SK-N-SH treated with all-trans-retinoic acid at 6 μM for 48 hours (cell line): ENCODE measurements around the gene SLC4A3.

Experiments used
- ATAC-seq: fragments of 200-7000 bp; cut with Tn5 transposase; 3 replicates; pipeline ENCODE4 v1.9.1; 2020; ENCODE audit warnings: mild to moderate bottlenecking, moderate library complexity
- ARNTL ChIP-seq: fragments of 450-650 bp; formaldehyde crosslinking; IDR thresholded peaks from 2 replicates; pipeline ENCODE4 v1.5.0; 2020; ENCODE audit warnings: low read depth, mild to moderate bottlenecking, moderate library complexity, borderline replicate concordance
- CSDC2 ChIP-seq: fragments of 250-450 bp; sonication (Bioruptor Pico); IDR thresholded peaks from 2 replicates; pipeline ENCODE4 v1.5.0; 2020; ENCODE audit warnings: mild to moderate bottlenecking, moderate library complexity
- ESRRG ChIP-seq: fragments of 250-450 bp; sonication (Bioruptor Pico); IDR thresholded peaks from 2 replicates; pipeline ENCODE4 v1.6.1; 2021; ENCODE audit warnings: mild to moderate bottlenecking
- GLIS3 ChIP-seq: fragments of 250-450 bp; sonication (Bioruptor Pico); IDR thresholded peaks from 2 replicates; pipeline ENCODE4 v1.5.0; 2020; ENCODE audit warnings: mild to moderate bottlenecking, moderate library complexity
- ISL1 ChIP-seq: fragments of 250-450 bp; sonication (Bioruptor Pico); IDR thresholded peaks from 2 replicates; pipeline ENCODE4 v2.1.2; 2022; ENCODE audit warnings: mild to moderate bottlenecking, moderate library complexity
- OSR1 ChIP-seq: fragments of 250-450 bp; sonication (Bioruptor Pico); IDR thresholded peaks from 2 replicates; pipeline ENCODE4 v1.8.0; 2022; ENCODE audit warnings: moderate library complexity, mild to moderate bottlenecking, inconsistent platforms
- RARB ChIP-seq: fragments of 250-450 bp; sonication (Bioruptor Pico); IDR thresholded peaks from 2 replicates; pipeline ENCODE4 v1.8.0; 2021; ENCODE audit warnings: mild to moderate bottlenecking, moderate library complexity
- SNAI2 ChIP-seq: fragments of 250-450 bp; sonication (Bioruptor Pico); IDR thresholded peaks from 2 replicates; pipeline ENCODE4 v1.5.0; 2020; ENCODE audit warnings: mild to moderate bottlenecking, moderate library complexity
- TCF4 ChIP-seq: fragments of 250-450 bp; sonication (Bioruptor Pico); IDR thresholded peaks from 2 replicates; pipeline ENCODE4 v1.8.0; 2021; ENCODE audit warnings: mild to moderate bottlenecking, moderate library complexity, borderline replicate concordance
- TOX ChIP-seq: fragments of 250-450 bp; sonication (Bioruptor Pico); IDR thresholded peaks from 2 replicates; pipeline ENCODE4 v1.8.0; 2021; ENCODE audit warnings: mild to moderate bottlenecking, moderate library complexity, borderline replicate concordance
- ZFP3 ChIP-seq: fragments of 250-450 bp; sonication (Bioruptor Pico); IDR thresholded peaks from 2 replicates; pipeline ENCODE4 v1.5.0; 2020; ENCODE audit warnings: mild to moderate bottlenecking, moderate library complexity
- ZNF565 ChIP-seq: fragments of 450-650 bp; formaldehyde crosslinking; conservative IDR thresholded peaks from 2 replicates; pipeline ENCODE4 v1.5.0; 2020; ENCODE audit warnings: low read depth, mild to moderate bottlenecking, moderate library complexity
- ZNF70 ChIP-seq: fragments of 450-650 bp; formaldehyde crosslinking; IDR thresholded peaks from 2 replicates; pipeline ENCODE4 v1.5.0; 2020; ENCODE audit warnings: mild to moderate bottlenecking, moderate library complexity
- TF ChIP-seq, protein P1 (sequence below): fragments of 250-450 bp; sonication (Bioruptor Pico); IDR thresholded peaks from 2 replicates; pipeline ENCODE4 v1.5.1; 2020; ENCODE audit warnings: low read depth, mild to moderate bottlenecking, moderate library complexity
- TF ChIP-seq, protein P2 (sequence below): fragments of 250-450 bp; sonication (Bioruptor Pico); IDR thresholded peaks from 2 replicates; pipeline ENCODE4 v1.5.1; 2021; ENCODE audit warnings: mild to moderate bottlenecking, moderate library complexity
- TF ChIP-seq, protein P3 (sequence below): fragments of 250-450 bp; sonication (Bioruptor Pico); IDR thresholded peaks from 2 replicates; pipeline ENCODE4 v1.8.0; 2020; ENCODE audit warnings: mild to moderate bottlenecking, moderate library complexity, borderline replicate concordance
- TF ChIP-seq, protein P4 (sequence below): fragments of 250-450 bp; sonication (Bioruptor Pico); IDR thresholded peaks from 2 replicates; pipeline ENCODE4 v1.5.0; 2020; ENCODE audit warnings: mild to moderate bottlenecking, moderate library complexity
- TF ChIP-seq, protein P5 (sequence below): fragments of 250-450 bp; sonication (Bioruptor Pico); IDR thresholded peaks from 2 replicates; pipeline ENCODE4 v1.8.0; 2021; ENCODE audit warnings: low read depth, mild to moderate bottlenecking, moderate library complexity, borderline replicate concordance

SLC4A3 gene

DNA sequence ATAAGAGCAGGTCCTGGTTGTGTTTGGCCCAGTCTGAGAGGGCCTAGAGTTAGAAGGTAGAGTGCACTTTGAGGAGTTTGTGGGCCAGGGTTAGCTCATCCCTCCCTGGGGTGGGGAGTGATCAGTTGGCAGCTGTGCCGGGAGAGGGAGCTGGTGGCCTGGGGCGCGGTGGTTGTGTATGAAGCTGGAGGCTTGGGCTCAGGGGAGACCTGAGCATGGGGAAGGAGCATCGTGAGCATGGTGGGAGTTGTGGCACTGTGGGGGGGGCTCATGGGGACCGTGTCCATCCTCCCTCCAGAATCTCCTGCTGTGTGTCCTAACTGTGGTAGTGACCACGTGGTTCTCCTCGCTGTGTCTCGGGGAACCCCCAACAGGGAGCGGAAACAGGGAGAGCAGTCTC lies 16.1 kb upstream of the SLC4A3 start:
- ATAC-seq: no peak
- TF ChIP-seq, protein P1, sequence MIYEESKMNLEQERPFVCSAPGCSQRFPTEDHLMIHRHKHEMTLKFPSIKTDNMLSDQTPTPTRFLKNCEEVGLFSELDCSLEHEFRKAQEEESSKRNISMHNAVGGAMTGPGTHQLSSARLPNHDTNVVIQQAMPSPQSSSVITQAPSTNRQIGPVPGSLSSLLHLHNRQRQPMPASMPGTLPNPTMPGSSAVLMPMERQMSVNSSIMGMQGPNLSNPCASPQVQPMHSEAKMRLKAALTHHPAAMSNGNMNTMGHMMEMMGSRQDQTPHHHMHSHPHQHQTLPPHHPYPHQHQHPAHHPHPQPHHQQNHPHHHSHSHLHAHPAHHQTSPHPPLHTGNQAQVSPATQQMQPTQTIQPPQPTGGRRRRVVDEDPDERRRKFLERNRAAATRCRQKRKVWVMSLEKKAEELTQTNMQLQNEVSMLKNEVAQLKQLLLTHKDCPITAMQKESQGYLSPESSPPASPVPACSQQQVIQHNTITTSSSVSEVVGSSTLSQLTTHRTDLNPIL (CRISPR knock-in tag): no peak
- TF ChIP-seq TCF4: no peak
- no peak for TF ChIP-seq ESRRG (CRISPR knock-in tag)
- TF ChIP-seq, protein P2, sequence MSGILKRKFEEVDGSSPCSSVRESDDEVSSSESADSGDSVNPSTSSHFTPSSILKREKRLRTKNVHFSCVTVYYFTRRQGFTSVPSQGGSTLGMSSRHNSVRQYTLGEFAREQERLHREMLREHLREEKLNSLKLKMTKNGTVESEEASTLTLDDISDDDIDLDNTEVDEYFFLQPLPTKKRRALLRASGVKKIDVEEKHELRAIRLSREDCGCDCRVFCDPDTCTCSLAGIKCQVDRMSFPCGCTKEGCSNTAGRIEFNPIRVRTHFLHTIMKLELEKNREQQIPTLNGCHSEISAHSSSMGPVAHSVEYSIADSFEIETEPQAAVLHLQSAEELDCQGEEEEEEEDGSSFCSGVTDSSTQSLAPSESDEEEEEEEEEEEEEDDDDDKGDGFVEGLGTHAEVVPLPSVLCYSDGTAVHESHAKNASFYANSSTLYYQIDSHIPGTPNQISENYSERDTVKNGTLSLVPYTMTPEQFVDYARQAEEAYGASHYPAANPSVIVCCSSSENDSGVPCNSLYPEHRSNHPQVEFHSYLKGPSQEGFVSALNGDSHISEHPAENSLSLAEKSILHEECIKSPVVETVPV (CRISPR knock-in tag): no peak
- no peak for TF ChIP-seq ZNF70
- TF ChIP-seq, protein P3, sequence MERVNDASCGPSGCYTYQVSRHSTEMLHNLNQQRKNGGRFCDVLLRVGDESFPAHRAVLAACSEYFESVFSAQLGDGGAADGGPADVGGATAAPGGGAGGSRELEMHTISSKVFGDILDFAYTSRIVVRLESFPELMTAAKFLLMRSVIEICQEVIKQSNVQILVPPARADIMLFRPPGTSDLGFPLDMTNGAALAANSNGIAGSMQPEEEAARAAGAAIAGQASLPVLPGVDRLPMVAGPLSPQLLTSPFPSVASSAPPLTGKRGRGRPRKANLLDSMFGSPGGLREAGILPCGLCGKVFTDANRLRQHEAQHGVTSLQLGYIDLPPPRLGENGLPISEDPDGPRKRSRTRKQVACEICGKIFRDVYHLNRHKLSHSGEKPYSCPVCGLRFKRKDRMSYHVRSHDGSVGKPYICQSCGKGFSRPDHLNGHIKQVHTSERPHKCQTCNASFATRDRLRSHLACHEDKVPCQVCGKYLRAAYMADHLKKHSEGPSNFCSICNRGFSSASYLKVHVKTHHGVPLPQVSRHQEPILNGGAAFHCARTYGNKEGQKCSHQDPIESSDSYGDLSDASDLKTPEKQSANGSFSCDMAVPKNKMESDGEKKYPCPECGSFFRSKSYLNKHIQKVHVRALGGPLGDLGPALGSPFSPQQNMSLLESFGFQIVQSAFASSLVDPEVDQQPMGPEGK (CRISPR knock-in tag): no peak
- TF ChIP-seq ISL1 (CRISPR knock-in tag): no peak
- TF ChIP-seq SNAI2: no peak
- no peak for TF ChIP-seq OSR1 (CRISPR knock-in tag)
- TF ChIP-seq ZFP3 (CRISPR knock-in tag): no peak
- no peak for TF ChIP-seq CSDC2
- TF ChIP-seq, protein P4, sequence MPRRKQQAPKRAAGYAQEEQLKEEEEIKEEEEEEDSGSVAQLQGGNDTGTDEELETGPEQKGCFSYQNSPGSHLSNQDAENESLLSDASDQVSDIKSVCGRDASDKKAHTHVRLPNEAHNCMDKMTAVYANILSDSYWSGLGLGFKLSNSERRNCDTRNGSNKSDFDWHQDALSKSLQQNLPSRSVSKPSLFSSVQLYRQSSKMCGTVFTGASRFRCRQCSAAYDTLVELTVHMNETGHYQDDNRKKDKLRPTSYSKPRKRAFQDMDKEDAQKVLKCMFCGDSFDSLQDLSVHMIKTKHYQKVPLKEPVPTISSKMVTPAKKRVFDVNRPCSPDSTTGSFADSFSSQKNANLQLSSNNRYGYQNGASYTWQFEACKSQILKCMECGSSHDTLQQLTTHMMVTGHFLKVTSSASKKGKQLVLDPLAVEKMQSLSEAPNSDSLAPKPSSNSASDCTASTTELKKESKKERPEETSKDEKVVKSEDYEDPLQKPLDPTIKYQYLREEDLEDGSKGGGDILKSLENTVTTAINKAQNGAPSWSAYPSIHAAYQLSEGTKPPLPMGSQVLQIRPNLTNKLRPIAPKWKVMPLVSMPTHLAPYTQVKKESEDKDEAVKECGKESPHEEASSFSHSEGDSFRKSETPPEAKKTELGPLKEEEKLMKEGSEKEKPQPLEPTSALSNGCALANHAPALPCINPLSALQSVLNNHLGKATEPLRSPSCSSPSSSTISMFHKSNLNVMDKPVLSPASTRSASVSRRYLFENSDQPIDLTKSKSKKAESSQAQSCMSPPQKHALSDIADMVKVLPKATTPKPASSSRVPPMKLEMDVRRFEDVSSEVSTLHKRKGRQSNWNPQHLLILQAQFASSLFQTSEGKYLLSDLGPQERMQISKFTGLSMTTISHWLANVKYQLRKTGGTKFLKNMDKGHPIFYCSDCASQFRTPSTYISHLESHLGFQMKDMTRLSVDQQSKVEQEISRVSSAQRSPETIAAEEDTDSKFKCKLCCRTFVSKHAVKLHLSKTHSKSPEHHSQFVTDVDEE (CRISPR knock-in tag): no peak
- TF ChIP-seq, protein P5, sequence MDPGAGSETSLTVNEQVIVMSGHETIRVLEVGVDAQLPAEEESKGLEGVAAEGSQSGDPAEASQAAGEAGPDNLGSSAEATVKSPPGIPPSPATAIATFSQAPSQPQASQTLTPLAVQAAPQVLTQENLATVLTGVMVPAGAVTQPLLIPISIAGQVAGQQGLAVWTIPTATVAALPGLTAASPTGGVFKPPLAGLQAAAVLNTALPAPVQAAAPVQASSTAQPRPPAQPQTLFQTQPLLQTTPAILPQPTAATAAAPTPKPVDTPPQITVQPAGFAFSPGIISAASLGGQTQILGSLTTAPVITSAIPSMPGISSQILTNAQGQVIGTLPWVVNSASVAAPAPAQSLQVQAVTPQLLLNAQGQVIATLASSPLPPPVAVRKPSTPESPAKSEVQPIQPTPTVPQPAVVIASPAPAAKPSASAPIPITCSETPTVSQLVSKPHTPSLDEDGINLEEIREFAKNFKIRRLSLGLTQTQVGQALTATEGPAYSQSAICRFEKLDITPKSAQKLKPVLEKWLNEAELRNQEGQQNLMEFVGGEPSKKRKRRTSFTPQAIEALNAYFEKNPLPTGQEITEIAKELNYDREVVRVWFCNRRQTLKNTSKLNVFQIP: no peak
- TF ChIP-seq TOX: no peak
- no peak for TF ChIP-seq ZNF565
- TF ChIP-seq GLIS3 (CRISPR knock-in tag): no peak
- TF ChIP-seq ARNTL (CRISPR knock-in tag): no peak

DNA sequence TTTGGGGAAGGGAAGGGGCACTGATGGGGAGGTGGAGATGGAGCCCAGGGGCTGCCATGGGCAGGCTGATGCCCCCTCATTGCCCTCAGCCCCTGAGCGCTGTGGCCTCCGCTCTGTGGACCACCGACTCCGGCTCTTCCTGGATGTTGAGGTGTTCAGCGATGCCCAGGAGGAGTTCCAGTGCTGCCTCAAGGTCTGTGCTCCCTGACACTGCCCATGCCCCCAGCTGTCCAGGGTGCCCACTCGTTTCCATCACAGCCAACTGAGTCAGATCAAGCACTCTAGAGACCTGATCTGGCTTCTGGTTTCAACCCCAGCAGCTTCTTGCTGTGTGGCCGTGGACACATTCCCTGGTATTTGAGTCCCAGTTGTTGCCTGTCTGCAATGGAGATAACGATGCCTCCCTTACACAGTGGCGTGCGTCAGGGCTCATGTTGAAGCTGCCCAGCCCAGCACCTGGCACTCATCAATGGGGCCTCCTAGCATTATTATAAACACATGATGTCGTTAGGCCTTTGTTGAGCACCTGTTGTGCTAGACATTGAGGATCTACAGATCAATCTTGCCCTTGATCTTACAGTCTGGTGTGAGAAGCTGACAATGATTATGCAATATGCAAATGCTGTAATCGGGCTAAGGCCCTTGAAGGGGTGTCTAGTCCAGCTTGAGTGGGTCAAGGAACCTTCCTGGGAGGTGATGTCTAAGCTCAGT lies 15.4 kb upstream of the SLC4A3 start:
- no peak for ATAC-seq
- TF ChIP-seq RARB (CRISPR knock-in tag) (no peak), TOX (no peak), ZNF565 (no peak), SNAI2 (no peak)
- TF ChIP-seq, protein P5: no peak
- TF ChIP-seq, protein P2 (CRISPR knock-in tag): no peak
